HG02973 (cell line): Measurements from ENCODE around the gene CPNE8.

ENCODE experiments used
- ATAC-seq: cut with Tn5 transposase; IDR thresholded peaks from one replicate; pipeline ENCODE4 v1.9.1; 2021; ENCODE audit warnings: moderate library complexity; ENCODE audit not compliant: unreplicated experiment

Gene CPNE8

GRCh38 chr12:38898001-38898684 lies 7.2 kb downstream of the CPNE8 start:
- ATAC-seq, result no peak

- no peak for ATAC-seq
Observed at GRCh38 chr12:38895446-38895845, 9.9 kb downstream of the CPNE8 start.

GRCh38 chr12:38892976-38893375 lies 12.4 kb downstream of the CPNE8 start:
- ATAC-seq, result no peak

GRCh38 chr12:38892087-38892786 lies 13.2 kb downstream of the CPNE8 start:
- ATAC-seq, result no peak

- ATAC-seq, result no peak
Observed at GRCh38 chr12:38890102-38890855, 15.1 kb downstream of the CPNE8 start.

- no peak for ATAC-seq
Observed at GRCh38 chr12:38889297-38889815, 16.0 kb downstream of the CPNE8 start.

- no peak for ATAC-seq
Observed at GRCh38 chr12:38887770-38888169, 17.6 kb downstream of the CPNE8 start.

- no peak for ATAC-seq
Observed at GRCh38 chr12:38886931-38887330, 18.5 kb downstream of the CPNE8 start.

GRCh38 chr12:38886064-38886463 lies 19.3 kb downstream of the CPNE8 start:
- ATAC-seq, result no peak

GRCh38 chr12:38884666-38885065 lies 20.7 kb downstream of the CPNE8 start:
- ATAC-seq, result no peak

- no peak for ATAC-seq
Observed at GRCh38 chr12:38883629-38884134, 21.7 kb downstream of the CPNE8 start.

- no peak for ATAC-seq
Observed at GRCh38 chr12:38880288-38880687, 25.1 kb downstream of the CPNE8 start.

GRCh38 chr12:38878986-38879385 lies 26.4 kb downstream of the CPNE8 start:
- ATAC-seq, result no peak

GRCh38 chr12:38878333-38878705 lies 27.1 kb downstream of the CPNE8 start:
- no peak for ATAC-seq

GRCh38 chr12:38875586-38876228 lies 29.7 kb downstream of the CPNE8 start:
- ATAC-seq, result no peak

GRCh38 chr12:38872561-38872960 lies 32.8 kb downstream of the CPNE8 start:
- ATAC-seq, result no peak

- no peak for ATAC-seq
Observed at GRCh38 chr12:38872156-38872555, 33.2 kb downstream of the CPNE8 start.

GRCh38 chr12:38869036-38869435 lies 36.4 kb downstream of the CPNE8 start:
- ATAC-seq, result no peak

- ATAC-seq, result no peak
Observed at GRCh38 chr12:38850461-38850860, 54.9 kb downstream of the CPNE8 start.

- no peak for ATAC-seq
Observed at GRCh38 chr12:38847247-38847646, 58.1 kb downstream of the CPNE8 start.

- ATAC-seq, result no peak
Observed at GRCh38 chr12:38844267-38844666, 61.1 kb downstream of the CPNE8 start.
